Frontal cortex (tissue), 4 donors: ENCODE measurements around the gene ZBTB7C. TPM values are rescaled to one million over a fixed set of nuclear protein-coding genes. Genes with fewer than 3 reads are reported as not detected.
A peak's percentile ranks its signal among the peaks of the same experiment; 100 is the strongest.
"Not testable (repeated sequence)": the region's sequence is repeated elsewhere in the genome, so short reads cannot be mapped to it uniquely, and the experiment has no call there.

ENCODE experiments used
- DNase-seq, 2 donors: peaks; one replicate each; pipeline ENCODE4 v3.0.0; 2012; ENCODE audit warnings: low spot score in 2 of 2
- FAIRE-seq: peaks from 2 replicates; lab custom pipeline; 2012; peaks lifted over from hg19 to GRCh38; lab: Jason Lieb, UNC
- total RNA-seq: library from RNA; depleted of rRNA; stranded (reverse); fragments of >200 nt; gene quantifications from one replicate; pipeline ENCODE4 v1.2.3, GENCODE V29; 2014
- donor health status: control.
- donor health status: control.
- donor health status: control.

Gene ZBTB7C
- total RNA-seq, 1 donor from 2014 or later: 1.6 TPM

GRCh38 chr18:48308755-48309575 lies 100.2 kb downstream of the ZBTB7C start:
- no peak for FAIRE-seq
- no peak for DNase-seq

- FAIRE-seq (no peak), DNase-seq (no peak)
These were observed 101.1 kb downstream of the ZBTB7C start for GRCh38 chr18:48308027-48308635.

DNA sequence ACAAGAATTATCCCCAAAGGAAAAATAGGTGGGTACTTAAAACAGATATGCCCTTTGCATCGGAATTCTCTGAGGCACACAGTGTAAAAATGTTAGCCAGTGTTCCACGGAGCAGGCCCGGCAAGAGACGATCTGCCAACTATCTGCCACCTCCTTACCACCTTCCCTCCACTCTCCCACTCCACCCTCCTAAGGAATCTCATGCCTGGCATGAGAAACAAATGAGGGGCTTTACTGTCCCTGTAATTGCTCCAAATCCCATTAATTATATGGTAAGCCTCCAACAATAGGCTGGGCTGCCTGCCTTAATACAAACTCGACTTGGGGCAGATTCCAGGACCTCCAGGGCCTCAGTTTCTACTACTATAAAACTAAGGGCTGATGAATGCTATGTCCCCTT lies 102.3 kb downstream of the ZBTB7C start:
- no peak for FAIRE-seq
- DNase-seq: no peak

- no peak for DNase-seq
- no peak for FAIRE-seq
These were observed 104.1 kb downstream of the ZBTB7C start for GRCh38 chr18:48304906-48305693.

DNA sequence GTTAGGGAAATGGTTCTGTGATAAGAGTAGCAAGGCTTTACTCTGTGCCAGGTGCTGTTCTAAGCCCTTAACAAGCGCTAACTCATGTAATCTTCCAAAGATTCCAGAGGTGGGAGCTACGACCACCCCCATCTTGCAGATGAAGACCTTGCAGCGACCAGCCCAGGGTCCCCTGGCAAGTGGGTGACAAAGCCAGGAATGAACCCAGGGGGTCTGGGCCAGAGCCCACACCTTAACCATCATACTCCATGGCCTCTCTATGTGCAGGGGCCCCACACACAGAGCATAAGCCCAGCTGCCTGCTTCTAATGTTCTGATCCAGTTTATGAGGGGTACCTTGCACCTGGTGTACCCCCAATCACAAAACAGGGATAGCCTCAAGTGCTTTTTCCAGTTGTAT lies 105.3 kb downstream of the ZBTB7C start:
- DNase-seq (no peak), FAIRE-seq (no peak)

DNA sequence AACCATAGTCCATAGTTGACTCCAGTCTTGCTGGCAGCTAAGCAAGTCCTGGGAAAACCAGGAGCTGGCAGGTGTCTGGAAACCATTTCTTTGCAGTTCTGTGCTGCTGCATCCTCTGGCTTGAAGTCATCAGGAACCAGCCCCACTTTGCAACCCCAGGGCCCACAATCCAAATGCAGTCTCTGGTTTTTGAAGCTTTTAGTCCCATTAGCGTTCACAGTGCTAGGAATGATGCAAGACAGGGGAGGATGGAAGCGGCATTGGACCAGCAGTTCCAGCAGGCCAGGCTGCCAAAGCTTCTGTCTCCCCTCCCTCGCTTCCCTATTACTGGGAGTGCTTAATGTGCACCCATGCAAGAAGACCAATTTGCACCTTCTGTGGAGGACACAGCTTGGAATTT lies 106.4 kb downstream of the ZBTB7C start:
- FAIRE-seq (no peak), DNase-seq (no peak)

DNA sequence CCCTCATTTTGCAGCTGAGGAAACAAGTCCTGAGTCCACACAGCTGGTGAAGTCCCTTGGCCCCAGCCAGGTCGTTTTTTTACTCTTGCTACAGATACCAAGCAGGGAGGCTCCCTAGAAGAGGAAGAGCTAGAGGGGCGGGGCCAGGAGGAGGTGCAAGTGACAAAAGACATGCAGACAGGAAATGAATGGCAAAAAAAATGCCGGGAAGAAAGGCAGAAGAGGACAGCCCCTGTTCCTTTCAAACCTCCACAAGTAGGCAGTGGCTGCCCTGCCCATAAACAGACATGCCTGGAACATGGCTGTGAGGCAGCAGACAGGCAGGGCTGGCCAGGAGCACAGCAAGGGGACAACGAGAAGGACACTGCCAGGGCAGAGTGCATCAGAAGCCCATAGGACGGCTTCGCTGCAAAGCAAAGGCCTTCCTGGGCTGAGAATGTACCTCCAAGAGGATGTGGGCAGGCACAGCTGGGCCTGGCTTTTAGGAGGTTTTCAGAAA lies 108.7 kb downstream of the ZBTB7C start:
- FAIRE-seq (no peak), DNase-seq (no peak)

GRCh38 chr18:48297139-48297538 lies 112.0 kb downstream of the ZBTB7C start:
- FAIRE-seq (no peak), DNase-seq (no peak)

- FAIRE-seq (no peak), DNase-seq (no peak)
These were observed 112.6 kb downstream of the ZBTB7C start for GRCh38 chr18:48296581-48296980.

GRCh38 chr18:48295586-48296311 lies 113.4 kb downstream of the ZBTB7C start:
- peak in 1 of 2 donors; percentile 46 for DNase-seq

GRCh38 chr18:48294899-48295585 lies 114.1 kb downstream of the ZBTB7C start:
- DNase-seq (no peak), FAIRE-seq (no peak)

More at GRCh38 chr18:48295586-48296311, 113.4 kb downstream of the ZBTB7C start:
- FAIRE-seq: no peak

- DNase-seq: no peak
These were observed 115.0 kb downstream of the ZBTB7C start for GRCh38 chr18:48293954-48294898.

DNA sequence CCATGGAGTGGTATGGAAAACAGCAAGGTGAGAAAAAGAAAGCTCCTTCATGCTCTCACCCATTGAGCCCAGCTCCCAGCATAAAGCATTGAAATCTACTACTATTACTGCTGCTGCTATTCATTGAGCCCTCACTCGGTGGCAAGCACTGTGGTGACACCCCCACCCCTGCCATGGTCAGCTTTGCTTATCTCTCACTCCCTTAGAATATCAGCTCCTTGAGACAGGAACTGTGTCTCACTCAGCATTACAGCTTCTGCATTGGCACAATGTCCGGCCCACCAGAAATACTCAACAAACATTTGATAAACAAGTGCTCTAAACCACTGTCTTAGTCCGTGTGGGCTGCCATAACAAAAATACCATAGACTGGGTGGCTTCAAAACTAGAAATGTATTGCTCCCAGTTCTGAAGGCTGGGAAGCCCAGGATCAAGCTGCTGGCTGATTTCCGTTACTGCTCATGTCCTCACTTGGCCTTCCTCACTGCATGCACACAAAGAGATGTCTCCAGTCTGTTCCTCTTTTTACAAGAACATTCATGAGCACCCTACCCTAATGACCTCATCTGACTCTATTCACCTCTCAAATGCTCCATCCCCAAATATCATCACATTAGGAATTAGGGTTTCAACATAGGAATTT lies 116.3 kb downstream of the ZBTB7C start:
- FAIRE-seq (no peak), DNase-seq (no peak)

More at GRCh38 chr18:48293954-48294898, 115.0 kb downstream of the ZBTB7C start:
- FAIRE-seq: no peak

DNA sequence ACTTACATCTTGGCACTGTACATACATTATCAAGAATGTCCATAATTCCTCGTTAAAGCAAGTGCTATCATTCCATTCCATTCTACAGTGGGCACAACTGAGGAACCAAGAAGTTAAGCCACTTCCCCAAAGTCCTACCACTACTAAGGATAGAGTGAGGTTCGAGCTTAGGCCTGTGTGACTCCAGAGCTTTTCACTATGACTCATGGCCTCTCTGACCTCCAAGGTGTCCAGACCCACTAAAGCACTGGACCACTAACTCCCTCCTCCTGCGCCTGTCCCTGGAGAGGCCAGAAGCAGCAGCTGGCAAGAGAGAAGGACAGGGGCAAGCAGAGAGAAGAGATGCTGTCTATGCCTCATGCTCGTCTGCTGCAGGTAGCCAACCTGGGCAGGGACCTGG lies 117.0 kb downstream of the ZBTB7C start:
- no peak for DNase-seq
- no peak for FAIRE-seq

DNA sequence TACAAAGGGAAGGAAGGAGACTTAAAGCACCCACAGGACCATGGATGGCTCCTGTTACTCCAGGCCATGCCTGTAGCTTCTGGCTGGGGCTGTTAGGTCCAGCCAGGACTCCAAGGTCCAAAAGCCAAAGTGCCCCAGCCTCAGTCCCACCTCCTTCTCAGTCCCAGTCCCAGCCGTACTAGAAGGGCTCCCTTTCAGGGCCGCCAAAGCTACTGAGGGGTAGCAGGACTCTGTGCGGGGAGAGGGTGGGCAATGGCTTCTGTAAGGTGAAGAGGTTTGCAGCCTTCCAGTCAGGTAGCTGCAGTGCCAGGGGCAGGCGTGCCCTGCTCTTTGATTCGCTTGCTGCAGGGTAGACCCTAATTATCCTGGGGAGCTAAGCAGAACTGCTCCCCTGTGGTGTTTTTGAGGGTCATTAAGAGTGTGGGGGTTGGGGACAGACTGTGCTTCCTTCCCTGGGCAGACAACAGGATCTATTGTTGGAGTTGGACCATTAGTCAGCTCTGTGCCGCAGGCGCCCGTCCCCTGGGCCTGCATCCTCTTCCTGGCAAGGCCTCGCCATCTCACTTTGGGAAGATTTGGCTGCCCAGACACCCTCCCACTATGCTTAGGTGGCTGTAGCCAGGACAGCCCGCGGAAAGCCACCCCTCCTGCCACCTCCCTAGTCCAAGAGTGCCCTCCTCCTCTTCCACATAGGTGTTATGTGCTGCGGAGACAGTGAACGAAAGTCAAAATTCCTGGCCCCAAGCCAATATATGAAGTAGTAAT lies 118.8 kb downstream of the ZBTB7C start:
- FAIRE-seq (no peak), DNase-seq (no peak)

DNA sequence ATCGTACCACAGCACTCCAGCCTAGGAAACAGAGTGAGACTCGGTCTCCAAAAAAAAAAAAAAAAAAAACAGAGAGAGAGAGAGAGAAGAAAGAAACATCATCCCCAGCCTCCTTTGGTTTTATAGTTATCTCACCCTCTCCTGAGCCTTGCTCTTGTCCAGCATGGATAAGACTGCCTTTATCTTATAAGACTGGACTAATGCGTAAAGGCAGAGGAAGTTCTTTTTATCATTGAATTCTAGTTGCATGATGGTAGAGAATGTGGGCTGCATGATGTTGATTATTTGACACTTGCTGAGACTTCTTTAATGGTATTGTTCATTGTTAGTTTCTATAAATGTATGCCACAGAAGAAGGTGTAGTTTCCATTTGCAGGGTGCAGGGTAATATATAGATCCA lies 124.4 kb downstream of the ZBTB7C start:
- FAIRE-seq: no peak
- DNase-seq: no peak

DNA sequence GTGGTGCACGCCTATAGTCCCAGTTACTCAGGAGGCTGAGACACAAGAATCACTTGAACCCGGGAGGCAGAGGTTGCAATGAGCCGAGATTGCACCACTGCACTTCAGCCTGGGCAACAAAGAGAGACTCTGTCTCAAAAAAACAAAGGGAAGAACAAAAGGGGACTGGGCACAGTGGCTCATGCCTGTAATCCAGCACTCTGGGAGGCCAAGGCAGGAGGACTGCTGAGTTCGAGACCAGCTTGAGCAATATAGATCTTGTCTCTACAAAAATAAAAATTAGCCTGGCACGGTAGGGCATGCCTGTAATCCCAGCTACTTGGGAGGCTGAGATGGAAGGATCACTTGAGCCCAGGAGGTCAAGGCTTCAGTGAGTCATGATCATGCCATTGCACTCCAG lies 125.2 kb downstream of the ZBTB7C start:
- not testable (repeated sequence) for DNase-seq, FAIRE-seq
